Lower lobe of right lung (tissue), 2 donors: Measurements from ENCODE around the gene NDUFB4. TPM values are rescaled to one million over a fixed set of nuclear protein-coding genes. Genes with fewer than 3 reads are reported as not detected.
"Not testable (repeated sequence)": the region's sequence is repeated elsewhere in the genome, so short reads cannot be mapped to it uniquely, and the experiment has no call there.

Experiments
- ATAC-seq, 2 donors: fragments of 200-7000 bp; cut with Tn5 transposase; one replicate each; pipeline ENCODE4 v1.9.1; 2020 to 2022; ENCODE audit warnings: mild to moderate bottlenecking in 2 of 2, moderate library complexity in 2 of 2
- DNase-seq: peaks from one replicate; pipeline ENCODE4 v3.0.0-alpha.2; 2020
- H3K27ac ChIP-seq: fragments of 200-600 bp; one replicate; pipeline ENCODE4 v1.8.0; 2022
- H3K27me3 ChIP-seq: fragments of 200-600 bp; one replicate; pipeline ENCODE4 v1.8.0; 2022; ENCODE audit warnings: low read depth
- H3K36me3 ChIP-seq: fragments of 200-600 bp; one replicate; pipeline ENCODE4 v1.8.0; 2022; ENCODE audit warnings: mild to moderate bottlenecking
- H3K4me1 ChIP-seq: fragments of 200-600 bp; one replicate; pipeline ENCODE4 v1.8.0; 2022
- H3K4me3 ChIP-seq: fragments of 200-600 bp; one replicate; pipeline ENCODE4 v1.8.0; 2022; ENCODE audit warnings: mild to moderate bottlenecking
- H3K9me3 ChIP-seq: fragments of 200-600 bp; one replicate; pipeline ENCODE4 v1.8.0; 2022
- intact Hi-C: fragments of 100-400 bp; cut with DNase I; formaldehyde crosslinking; loops from one replicate; pipeline ENCODE4 v1.11.0; 2022
- total RNA-seq: library from RNA; stranded (reverse); fragmentation: NEBNext Ultra II Directional; extraction: Animal tissue kit (Norgen Biotek cat#: 25700); gene quantifications from one replicate; pipeline ENCODE4 v1.2.1, GENCODE V29; 2021
- TF ChIP-seq, protein P1 (sequence below): fragments of 200-600 bp; IDR thresholded peaks from one replicate; pipeline ENCODE4 v1.8.0; 2022; ENCODE audit warnings: antibody characterized with exemption, mild to moderate bottlenecking
- donor health status: DM: no; HTN: yes; CAD: no; lungs with severe emphysema.

Gene NDUFB4
- total RNA-seq, 1 donor from 2014 or later = 100 TPM

DNA sequence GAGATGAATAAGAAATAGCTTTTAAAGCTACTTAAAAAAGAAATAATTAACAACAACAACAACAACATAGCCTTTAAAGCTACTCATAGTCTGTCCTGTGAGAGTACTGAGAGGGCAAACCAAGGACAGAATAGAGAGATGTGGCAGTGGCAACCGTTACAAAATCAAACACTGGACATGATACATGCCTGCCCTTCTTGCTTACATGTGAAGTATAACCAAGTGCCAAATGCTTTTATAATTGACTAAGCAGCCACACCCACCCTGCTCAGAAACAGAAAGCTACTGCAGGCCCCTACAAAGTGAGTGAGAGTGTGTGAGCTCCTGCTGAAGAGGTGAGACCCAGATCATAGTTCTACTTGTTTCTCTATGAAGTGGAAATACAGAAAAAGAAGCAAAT, 38.4 kb downstream of the NDUFB4 start:
- intact Hi-C loops = no loop called here
- TF ChIP-seq, protein P1, sequence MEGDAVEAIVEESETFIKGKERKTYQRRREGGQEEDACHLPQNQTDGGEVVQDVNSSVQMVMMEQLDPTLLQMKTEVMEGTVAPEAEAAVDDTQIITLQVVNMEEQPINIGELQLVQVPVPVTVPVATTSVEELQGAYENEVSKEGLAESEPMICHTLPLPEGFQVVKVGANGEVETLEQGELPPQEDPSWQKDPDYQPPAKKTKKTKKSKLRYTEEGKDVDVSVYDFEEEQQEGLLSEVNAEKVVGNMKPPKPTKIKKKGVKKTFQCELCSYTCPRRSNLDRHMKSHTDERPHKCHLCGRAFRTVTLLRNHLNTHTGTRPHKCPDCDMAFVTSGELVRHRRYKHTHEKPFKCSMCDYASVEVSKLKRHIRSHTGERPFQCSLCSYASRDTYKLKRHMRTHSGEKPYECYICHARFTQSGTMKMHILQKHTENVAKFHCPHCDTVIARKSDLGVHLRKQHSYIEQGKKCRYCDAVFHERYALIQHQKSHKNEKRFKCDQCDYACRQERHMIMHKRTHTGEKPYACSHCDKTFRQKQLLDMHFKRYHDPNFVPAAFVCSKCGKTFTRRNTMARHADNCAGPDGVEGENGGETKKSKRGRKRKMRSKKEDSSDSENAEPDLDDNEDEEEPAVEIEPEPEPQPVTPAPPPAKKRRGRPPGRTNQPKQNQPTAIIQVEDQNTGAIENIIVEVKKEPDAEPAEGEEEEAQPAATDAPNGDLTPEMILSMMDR = no peak
- Histone ChIP-seq H3K9me3 (no peaks in the 10 kb centered on the region), H3K4me3 (no peak overlapping the region), H3K27me3 (no peaks in the 10 kb centered on the region), H3K4me1 (peaks cover 12% of the 10 kb centered on the region), H3K27ac (no peak overlapping the region), H3K36me3 (no peaks in the 10 kb centered on the region)
- ATAC-seq (peak in 1 of 2 donors; percentile 42), DNase-seq (no peak)

DNA sequence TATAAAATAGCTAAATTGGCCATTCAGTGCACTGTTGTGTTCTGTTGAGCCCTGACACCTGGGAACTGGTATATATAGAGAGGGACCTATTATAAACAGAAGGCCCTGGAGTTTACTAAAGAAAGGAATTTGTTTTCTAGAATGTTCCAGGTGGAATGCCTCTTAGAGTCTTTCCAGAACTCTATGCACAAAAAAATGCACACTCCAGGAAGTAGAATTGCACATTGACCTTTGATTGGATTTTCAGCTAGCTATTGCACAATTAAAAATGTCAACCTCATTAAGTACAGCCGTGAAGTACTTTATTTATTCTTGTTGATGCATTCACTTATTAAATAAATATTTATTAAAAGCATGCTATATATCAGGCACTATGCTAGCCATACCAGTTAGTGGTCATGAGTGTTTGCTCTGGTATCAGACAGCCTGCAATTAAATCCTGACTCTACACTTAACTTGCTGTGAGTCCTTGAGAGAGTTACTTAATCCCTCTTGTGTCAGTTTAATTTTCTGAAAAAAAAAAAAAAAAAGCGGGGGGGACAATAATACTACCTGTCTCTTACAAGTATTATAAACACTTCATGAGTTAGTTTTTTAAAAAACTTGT, 40.8 kb downstream of the NDUFB4 start:
- Histone ChIP-seq H3K4me3 (no peak overlapping the region), H3K27me3 (no peaks in the 10 kb centered on the region), H3K27ac (no peak overlapping the region), H3K4me1 (peaks cover 12% of the 10 kb centered on the region), H3K9me3 (no peaks in the 10 kb centered on the region), H3K36me3 (no peaks in the 10 kb centered on the region)
- DNase-seq (no peak), ATAC-seq (peak; percentile 80 to 88)
- TF ChIP-seq, protein P1 = no peak
- intact Hi-C loops = no loop called here

DNA sequence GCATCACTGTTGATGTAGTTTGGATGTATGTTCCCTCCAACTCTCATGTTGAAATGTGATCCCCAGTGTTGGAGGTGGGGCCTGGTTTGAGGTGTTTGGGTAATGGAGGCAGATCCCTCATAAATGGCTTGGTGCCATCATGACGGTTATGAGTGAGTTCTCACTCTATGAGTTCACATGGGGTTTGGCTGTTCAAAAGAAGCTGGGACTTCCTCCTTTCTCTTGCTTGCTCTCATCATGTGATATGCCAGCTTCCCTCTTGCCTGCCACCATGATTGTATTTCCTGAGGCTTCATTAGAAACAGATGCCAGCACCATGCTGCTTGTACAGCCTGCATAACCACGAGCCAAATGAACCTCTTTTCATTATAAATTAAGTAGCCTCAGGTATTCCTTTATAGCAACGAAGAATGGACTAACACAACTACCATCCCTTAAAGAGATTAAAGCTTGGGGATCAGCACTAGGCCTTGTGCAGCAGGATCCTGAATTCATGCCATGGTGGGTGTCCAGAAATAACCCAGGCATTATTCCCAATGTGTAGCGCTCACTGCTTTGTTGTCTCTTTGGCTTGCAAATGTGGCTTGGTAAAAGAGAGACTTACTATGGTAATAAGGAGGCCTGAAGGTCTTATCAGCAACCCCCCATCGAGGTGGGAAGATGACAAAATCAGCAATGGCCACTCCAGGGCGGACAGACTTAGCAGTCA, 41.9 kb downstream of the NDUFB4 start:
- ATAC-seq (peak; percentile 18 to 27), DNase-seq (no peak)
- no peak overlapping the region for H3K4me3 ChIP-seq
- intact Hi-C loops = no loop called here
- H3K27ac ChIP-seq = no peak overlapping the region
- H3K27me3 ChIP-seq = no peaks in the 10 kb centered on the region
- TF ChIP-seq, protein P1 = no peak
- H3K36me3 ChIP-seq = no peaks in the 10 kb centered on the region
- H3K9me3 ChIP-seq = no peaks in the 10 kb centered on the region
- H3K4me1 ChIP-seq = peaks cover 12% of the 10 kb centered on the region

DNA sequence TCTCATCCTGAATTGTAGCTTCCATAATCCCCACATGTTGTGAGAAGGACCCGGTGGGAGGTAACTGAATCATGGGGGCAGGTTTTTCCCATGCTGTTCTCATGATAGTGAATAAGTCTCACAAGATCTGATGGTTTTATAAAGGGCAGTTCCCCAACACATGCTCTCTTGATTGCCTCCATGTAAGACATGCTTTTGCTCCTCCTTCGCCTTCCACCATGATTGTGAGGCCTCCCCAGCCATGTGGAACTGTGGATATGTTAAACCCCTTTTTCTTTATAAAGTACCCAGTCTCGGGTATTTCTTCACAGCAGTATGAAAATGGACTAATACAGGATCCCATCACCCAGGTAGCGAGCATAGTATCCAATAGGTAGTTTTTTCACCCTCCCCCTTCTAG, 42.7 kb downstream of the NDUFB4 start:
- intact Hi-C loops = not testable (repeated sequence)

DNA sequence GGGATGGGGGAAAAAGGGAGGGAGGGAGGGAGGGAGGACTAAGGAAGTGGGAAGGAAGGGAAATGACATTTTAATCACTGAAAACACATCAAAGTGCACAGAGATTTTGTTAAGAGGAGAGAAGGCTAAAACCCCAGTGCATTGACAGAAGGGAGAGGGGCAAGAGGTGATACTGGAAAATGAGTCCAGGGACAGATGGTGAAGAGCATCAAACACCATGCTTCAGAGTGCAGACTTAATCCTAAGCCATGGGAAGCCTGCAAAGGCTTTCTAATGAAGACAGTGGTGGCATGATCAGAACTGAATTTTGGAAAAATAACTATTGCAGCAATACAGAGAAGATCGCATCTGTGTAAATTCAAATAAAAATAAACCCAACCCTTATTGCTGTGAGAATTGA, 44.1 kb downstream of the NDUFB4 start:
- no peak for ATAC-seq
- DNase-seq = no peak
- Histone ChIP-seq H3K4me3 (no peak overlapping the region), H3K27me3 (no peaks in the 10 kb centered on the region), H3K4me1 (peaks cover 12% of the 10 kb centered on the region), H3K9me3 (no peaks in the 10 kb centered on the region), H3K36me3 (no peaks in the 10 kb centered on the region), H3K27ac (no peak overlapping the region)
- intact Hi-C loops = no loop called here
- TF ChIP-seq, protein P1 = no peak

More for the DNA sequence above, 42.7 kb downstream of the NDUFB4 start:
- H3K36me3 ChIP-seq, H3K27ac ChIP-seq, ATAC-seq, DNase-seq, H3K4me3 ChIP-seq, H3K27me3 ChIP-seq, H3K9me3 ChIP-seq: not testable (repeated sequence)
- H3K4me1 ChIP-seq = peaks cover 12% of the 10 kb centered on the region

DNA sequence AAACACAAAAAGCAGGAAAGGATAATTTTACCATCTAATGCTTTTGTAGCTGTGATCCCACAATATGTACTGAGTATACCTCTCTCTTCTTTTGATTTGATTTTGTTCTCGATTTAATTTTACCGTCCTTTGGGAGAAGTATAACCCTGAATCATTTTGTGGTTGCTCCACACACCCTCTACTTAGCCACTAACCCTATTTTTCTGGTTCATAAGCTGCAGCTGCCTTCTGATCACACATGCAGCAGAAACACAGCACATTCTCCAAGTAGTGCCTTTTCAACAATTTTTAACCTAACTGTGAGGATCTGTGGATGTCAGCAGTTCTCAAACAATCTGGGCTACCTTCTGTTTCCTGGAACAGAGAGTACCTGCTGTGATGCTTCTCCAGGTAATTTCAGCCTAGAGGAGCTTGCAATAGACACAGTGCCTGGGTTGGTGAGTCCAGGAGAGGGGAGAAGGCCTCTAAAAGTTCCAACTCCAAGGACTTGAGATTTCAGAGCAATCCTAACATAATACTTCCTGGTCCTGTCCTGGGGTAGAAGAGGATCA, 45.6 kb downstream of the NDUFB4 start:
- intact Hi-C loops = no loop called here
- ATAC-seq = no peak
- TF ChIP-seq, protein P1 = no peak

More for the DNA sequence above, 45.6 kb downstream of the NDUFB4 start:
- H3K4me3 ChIP-seq = no peak overlapping the region
- no peaks in the 10 kb centered on the region for H3K9me3 ChIP-seq
- H3K4me1 ChIP-seq = peaks cover 8% of the 10 kb centered on the region
- no peaks in the 10 kb centered on the region for H3K36me3 ChIP-seq
- H3K27ac ChIP-seq = no peak overlapping the region
- no peaks in the 10 kb centered on the region for H3K27me3 ChIP-seq
- no peak for DNase-seq
